Spleen (tissue), 3 donors: ENCODE measurements around the gene TCEANC.

ENCODE experiments used
- POLR2A ChIP-seq, 3 donors: fragments of 450-650 bp; IDR thresholded peaks; one replicate each; pipeline ENCODE4 v1.5.1; 2017; ENCODE audit warnings: antibody characterized with exemption in 3 of 3, mild to moderate bottlenecking in 1 of 3
- POLR2AphosphoS5 ChIP-seq, 3 donors: sonication (generic); formaldehyde crosslinking; IDR thresholded peaks; one replicate each; pipeline ENCODE4 v1.5.1; 2017; ENCODE audit warnings: antibody characterized with exemption in 3 of 3

GRCh38 chrX:13607996-13608365 is 45.0 kb upstream of the TCEANC start:
- no peak for TF ChIP-seq POLR2A (IDR thresholded peaks at IDR 0.05)
- TF ChIP-seq POLR2AphosphoS5 (IDR thresholded peaks at IDR 0.05): no peak
